ENCODE results near the gene MYCN.

The MYCN gene

GRCh38 chr2:15931950-15932349 lies 8.4 kb upstream of the MYCN start:
- no peak for DNase-seq (ENCODE audit: low read depth in 2 of 2)
- no peak overlapping the region for H3K4me3 ChIP-seq (replicated peaks in 1 of 2; ENCODE audit: low read depth in 2 of 2, low read length in 2 of 2)
- TF ChIP-seq, protein P1, sequence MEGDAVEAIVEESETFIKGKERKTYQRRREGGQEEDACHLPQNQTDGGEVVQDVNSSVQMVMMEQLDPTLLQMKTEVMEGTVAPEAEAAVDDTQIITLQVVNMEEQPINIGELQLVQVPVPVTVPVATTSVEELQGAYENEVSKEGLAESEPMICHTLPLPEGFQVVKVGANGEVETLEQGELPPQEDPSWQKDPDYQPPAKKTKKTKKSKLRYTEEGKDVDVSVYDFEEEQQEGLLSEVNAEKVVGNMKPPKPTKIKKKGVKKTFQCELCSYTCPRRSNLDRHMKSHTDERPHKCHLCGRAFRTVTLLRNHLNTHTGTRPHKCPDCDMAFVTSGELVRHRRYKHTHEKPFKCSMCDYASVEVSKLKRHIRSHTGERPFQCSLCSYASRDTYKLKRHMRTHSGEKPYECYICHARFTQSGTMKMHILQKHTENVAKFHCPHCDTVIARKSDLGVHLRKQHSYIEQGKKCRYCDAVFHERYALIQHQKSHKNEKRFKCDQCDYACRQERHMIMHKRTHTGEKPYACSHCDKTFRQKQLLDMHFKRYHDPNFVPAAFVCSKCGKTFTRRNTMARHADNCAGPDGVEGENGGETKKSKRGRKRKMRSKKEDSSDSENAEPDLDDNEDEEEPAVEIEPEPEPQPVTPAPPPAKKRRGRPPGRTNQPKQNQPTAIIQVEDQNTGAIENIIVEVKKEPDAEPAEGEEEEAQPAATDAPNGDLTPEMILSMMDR (IDR thresholded peaks at IDR 0.05; ENCODE audit: low read depth, low read length) = no peak

GRCh38 chr2:15932394-15933183 lies 7.8 kb upstream of the MYCN start:
- H3K4me3 ChIP-seq (replicated peaks in 1 of 2; ENCODE audit: low read depth in 2 of 2, low read length in 2 of 2) = no peak overlapping the region
- DNase-seq (ENCODE audit: low read depth in 2 of 2) = no peak
- TF ChIP-seq, protein P1 (IDR thresholded peaks at IDR 0.05; ENCODE audit: low read depth, low read length) = no peak

GRCh38 chr2:15933184-15933845 lies 7.0 kb upstream of the MYCN start:
- TF ChIP-seq, protein P1 (IDR thresholded peaks at IDR 0.05; ENCODE audit: low read depth, low read length) = no peak
- no peak overlapping the region for H3K4me3 ChIP-seq (replicated peaks in 1 of 2; ENCODE audit: low read depth in 2 of 2, low read length in 2 of 2)
- DNase-seq (ENCODE audit: low read depth in 2 of 2) = no peak

DNA sequence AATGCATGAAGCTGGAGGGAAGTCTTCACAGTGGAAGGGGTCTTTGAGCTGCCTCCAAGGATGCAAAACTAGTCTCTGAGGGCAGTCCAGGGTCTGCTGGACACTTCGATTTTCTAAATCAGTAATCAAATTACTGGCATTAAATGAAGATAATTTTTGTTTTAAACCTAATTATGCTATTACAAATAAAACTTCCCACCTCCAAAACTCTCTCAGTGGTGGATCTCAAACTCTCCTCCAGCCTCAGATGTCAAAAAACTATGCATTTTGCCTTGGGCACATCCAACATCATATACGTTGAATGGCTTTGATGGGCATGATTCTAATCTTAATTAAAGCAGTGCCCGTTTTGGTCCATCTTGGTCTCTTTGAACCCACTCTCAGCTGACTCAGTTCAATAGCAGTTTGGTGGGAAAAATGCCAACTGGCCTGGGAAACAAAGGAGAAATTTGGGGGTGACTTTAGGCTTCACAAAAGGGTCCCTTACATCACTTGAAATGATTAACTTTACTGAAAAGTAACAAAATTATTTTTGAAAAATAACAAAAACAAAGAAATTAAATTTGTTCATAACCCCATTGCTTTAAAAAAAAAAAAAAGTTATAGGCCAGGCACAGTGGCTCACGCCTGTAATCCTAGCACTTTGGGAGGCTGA lies 5.9 kb upstream of the MYCN start:
- H3K4me3 ChIP-seq (replicated peaks in 1 of 2; ENCODE audit: low read depth in 2 of 2, low read length in 2 of 2) = no peak overlapping the region
- TF ChIP-seq, protein P1 (IDR thresholded peaks at IDR 0.05; ENCODE audit: low read depth, low read length) = no peak
- DNase-seq (ENCODE audit: low read depth in 2 of 2) = no peak

DNA sequence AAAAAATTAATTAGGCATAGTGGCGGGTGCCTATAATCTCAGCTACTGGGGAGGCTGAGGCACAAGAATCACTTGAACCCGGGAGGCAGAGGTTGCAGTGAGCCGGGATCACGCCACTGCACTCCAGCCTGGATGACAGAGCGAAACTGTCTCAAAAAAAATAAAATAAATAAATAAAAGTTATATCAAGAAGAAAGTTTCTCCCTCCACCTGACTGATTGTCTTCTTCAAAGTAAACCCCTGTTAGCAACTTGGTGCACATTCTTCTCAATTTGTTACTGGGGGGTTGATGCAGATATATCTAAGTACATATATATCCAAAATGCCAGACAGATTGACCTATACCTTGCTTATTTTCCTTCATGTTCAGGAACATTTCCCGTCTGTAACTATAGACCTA lies 5.2 kb upstream of the MYCN start:
- no peak for DNase-seq (ENCODE audit: low read depth in 2 of 2)
- TF ChIP-seq, protein P1 (IDR thresholded peaks at IDR 0.05; ENCODE audit: low read depth, low read length) = no peak
- no peak overlapping the region for H3K4me3 ChIP-seq (replicated peaks in 1 of 2; ENCODE audit: low read depth in 2 of 2, low read length in 2 of 2)

DNA sequence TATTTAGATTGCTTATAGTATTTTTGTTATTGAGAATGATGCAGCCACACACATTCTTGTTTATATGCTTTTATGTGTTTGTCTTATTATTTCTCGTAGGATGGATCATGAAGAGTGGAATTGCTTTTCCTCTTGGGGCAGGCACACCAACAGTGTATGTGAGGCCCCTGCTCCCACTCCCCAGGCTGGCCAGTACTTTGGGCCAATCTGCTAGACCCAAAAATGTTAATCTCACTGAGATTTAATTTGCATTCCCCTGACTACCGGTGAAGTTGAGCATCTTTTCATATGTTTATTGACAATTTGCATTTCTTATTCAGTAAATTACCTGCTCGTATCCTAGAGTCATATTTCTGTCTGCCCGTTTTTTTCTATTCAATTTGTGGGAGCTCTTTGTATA lies 4.7 kb upstream of the MYCN start:
- DNase-seq (ENCODE audit: low read depth in 2 of 2) = no peak
- no peak overlapping the region for H3K4me3 ChIP-seq (replicated peaks in 1 of 2; ENCODE audit: low read depth in 2 of 2, low read length in 2 of 2)
- TF ChIP-seq, protein P1 (IDR thresholded peaks at IDR 0.05; ENCODE audit: low read depth, low read length) = no peak

Data from cardiac fibroblast (primary cell).